ENCODE data around the gene ANKRD42. TPM values are rescaled to one million over a fixed set of nuclear protein-coding genes. Genes with fewer than 3 reads are reported as not detected.

The ANKRD42 gene
- total and polyA plus RNA-seq, 11 donors: 2.0 to 9.1 (median 6.0) TPM

DNA sequence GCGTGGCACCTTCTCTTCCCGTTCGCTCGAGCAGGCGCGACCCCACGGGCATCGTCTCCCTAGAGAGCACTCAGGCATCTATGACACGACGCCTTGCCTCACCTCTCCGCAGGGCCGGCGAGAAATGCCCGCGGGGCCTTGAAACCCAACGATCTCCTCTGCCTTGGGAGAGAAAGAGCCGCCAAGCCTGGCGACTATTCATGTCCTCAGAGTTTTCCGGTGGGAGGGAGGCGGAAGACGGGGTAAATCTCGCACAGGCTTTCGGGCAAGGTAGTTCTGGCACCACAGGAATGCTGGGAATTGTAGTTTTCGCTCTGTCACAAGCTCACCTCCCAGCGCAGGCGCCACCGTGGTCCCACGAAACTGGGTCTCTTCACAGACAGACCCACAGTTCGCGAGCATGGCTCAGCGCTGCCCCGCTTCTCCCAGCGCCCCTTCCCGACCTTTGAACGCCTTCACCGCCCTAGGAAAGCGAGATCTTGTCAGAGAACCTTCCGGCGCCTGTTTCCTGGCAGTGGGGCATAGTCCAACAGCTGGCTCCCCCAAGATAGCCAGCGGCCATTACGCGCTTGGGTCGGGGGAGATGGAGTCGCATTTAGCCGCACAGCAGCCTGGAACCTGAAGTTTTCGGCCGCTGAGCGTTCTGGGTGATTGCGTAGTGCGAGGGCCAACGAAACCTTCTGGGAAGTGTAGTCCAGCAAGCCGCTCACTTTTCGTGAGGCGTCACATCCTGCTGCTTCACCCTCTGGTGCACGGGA lies 92.4 kb downstream of the ANKRD42 start, which contains the start of gene CCDC90B:
TSS of gene CCDC90B (minus strand) at position 597 of the 758 bp plus-strand sequence. CDS start at position 202, 395 bp downstream.
- Histone ChIP-seq H3K27me3 (no peaks in the 10 kb centered on the region), H3K4me1 (peaks cover 0 to 45% (median 26%) of the 10 kb centered on the region in 12 donors), H3K9me3 (no peaks in the 10 kb centered on the region), H3K36me3 (no peaks in the 10 kb centered on the region), H3K4me3 (peak within 1 kb of the TSS; percentile 29 to 99 (median 83)), H3K27ac (peak within 1 kb of the TSS; percentile 90 to 99 (median 98))
- peak; percentile 95 to 98 (median 96) for DNase-seq
- WGBS, 4 donors: 0 to 1% (median 0%) methylated on average over 38 to 55 of the region's 55 CpGs
- ATAC-seq: peak; percentile 98 to 99 (median 98)
- TF ChIP-seq, protein P1, sequence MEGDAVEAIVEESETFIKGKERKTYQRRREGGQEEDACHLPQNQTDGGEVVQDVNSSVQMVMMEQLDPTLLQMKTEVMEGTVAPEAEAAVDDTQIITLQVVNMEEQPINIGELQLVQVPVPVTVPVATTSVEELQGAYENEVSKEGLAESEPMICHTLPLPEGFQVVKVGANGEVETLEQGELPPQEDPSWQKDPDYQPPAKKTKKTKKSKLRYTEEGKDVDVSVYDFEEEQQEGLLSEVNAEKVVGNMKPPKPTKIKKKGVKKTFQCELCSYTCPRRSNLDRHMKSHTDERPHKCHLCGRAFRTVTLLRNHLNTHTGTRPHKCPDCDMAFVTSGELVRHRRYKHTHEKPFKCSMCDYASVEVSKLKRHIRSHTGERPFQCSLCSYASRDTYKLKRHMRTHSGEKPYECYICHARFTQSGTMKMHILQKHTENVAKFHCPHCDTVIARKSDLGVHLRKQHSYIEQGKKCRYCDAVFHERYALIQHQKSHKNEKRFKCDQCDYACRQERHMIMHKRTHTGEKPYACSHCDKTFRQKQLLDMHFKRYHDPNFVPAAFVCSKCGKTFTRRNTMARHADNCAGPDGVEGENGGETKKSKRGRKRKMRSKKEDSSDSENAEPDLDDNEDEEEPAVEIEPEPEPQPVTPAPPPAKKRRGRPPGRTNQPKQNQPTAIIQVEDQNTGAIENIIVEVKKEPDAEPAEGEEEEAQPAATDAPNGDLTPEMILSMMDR (IDR thresholded peaks at IDR 0.05): peak in 3 of 12 donors; percentile 14 to 46 (median 29)
- peak in 1 of 2 donors; percentile 84 for TF ChIP-seq POLR2A (IDR thresholded peaks at IDR 0.05)
- intact Hi-C loops (cut with DNase I): loop anchor here in 5 of 10 donors (5.0 to 10.0 kb wide), 7 partner anchors 94 to 531 kb away; partner anchors contain the start of genes DDIAS (in 3 of the 5), PRCP (in 3 of the 5), ANKRD42 (in 1 of the 5) and PCF11 (in 1 of the 5)

DNA sequence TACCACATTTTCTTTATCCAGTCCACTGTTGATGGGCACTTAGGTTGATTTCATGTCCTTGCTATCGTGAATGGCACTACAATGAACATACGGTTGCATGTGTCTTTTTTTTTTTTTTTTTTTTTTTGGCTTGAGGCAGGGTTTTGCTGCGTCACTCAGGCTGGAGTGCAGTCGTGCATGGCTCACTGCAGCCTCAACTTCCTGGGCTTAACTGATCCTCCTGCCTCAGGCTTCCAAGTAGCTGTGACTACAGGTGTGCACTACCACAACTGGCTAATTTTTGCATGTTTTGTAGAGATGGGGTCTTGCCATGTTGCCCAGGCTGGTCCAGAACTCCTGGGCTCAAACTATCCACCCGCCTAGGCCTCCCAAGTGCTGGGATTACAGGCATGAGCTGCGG lies 94.1 kb downstream of the ANKRD42 start:
- no peak overlapping the region for H3K27ac ChIP-seq
- intact Hi-C loops (cut with DNase I): loop anchor here in 5 of 10 donors (5.0 to 10.0 kb wide), 7 partner anchors 95 to 530 kb away; partner anchors contain the start of genes DDIAS (in 3 of the 5), PRCP (in 3 of the 5), ANKRD42 (in 1 of the 5) and PCF11 (in 1 of the 5)
- H3K27me3 ChIP-seq: no peaks in the 10 kb centered on the region
- H3K9me3 ChIP-seq: no peaks in the 10 kb centered on the region
- DNase-seq (no peak), ATAC-seq (no peak)
- TF ChIP-seq, protein P1 (IDR thresholded peaks at IDR 0.05): no peak
- TF ChIP-seq POLR2A (IDR thresholded peaks at IDR 0.05): no peak
- 93 to 98% (median 95%) methylated on average over 6 of the region's 6 CpGs for WGBS, 4 donors
- no peaks in the 10 kb centered on the region for H3K36me3 ChIP-seq
- H3K4me1 ChIP-seq: peaks cover 0 to 32% (median 16%) of the 10 kb centered on the region in 12 donors
- H3K4me3 ChIP-seq: no peak overlapping the region

DNA sequence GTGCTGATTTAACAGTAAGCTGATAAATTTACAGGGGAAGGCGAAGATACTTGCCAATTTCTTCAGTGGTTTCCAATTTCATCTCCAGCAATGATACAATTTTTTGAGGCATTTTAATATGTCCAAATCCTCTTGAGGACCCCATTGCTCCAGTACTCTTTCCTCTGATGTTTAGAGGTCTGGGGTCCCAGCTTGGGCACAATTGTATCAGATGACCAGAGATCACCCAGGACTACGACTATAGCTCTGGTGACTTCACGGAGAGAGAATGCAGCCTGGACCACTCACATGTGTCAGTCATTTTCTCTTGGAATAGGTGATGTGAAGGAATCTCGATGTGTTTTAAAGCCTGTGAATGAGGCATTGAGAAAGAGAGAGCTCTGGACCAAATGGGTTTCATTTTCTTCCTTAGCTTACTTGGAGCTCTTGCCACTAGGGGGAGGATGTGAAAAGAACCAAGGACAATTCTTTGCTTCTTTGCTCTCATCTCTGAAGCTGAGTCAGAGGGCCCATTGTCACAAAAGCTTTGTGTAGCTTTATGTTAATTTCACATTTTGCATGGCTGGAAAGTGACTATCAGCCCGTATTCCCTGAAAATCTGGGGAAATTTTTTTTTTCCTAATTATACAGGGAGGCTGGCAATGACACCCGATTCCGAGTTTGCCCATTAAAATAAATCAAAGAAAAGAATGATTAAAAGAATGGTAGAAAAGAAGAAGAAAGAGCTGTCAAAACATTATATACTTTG lies 99.4 kb downstream of the ANKRD42 start:
- 46 to 50% (median 47%) methylated on average over 7 of the region's 7 CpGs for WGBS, 4 donors
- Histone ChIP-seq H3K27ac (no peak overlapping the region), H3K27me3 (no peaks in the 10 kb centered on the region), H3K4me3 (peak overlapping the region in 3 of 12 donors; percentile 4 to 14 (median 6)), H3K36me3 (no peaks in the 10 kb centered on the region), H3K4me1 (peaks cover 0 to 3% (median 0%) of the 10 kb centered on the region in 12 donors), H3K9me3 (no peaks in the 10 kb centered on the region)
- TF ChIP-seq, protein P1 (IDR thresholded peaks at IDR 0.05): peak; percentile 48 to 75 (median 62)
- no peak for TF ChIP-seq POLR2A (IDR thresholded peaks at IDR 0.05)
- peak in 3 of 4 donors; percentile 50 to 70 (median 61) for ATAC-seq
- intact Hi-C loops (cut with DNase I): loop anchor here in 9 of 10 donors (2.0 to 10.0 kb wide), 5 partner anchors 429 to 528 kb away; no protein-coding TSS in a partner anchor
- DNase-seq: no peak

Measured in heart left ventricle (tissue), 16 donors.